H1 (cell line): ENCODE results near the gene CRY1. TPM values are rescaled to one million over a fixed set of nuclear protein-coding genes. Genes with fewer than 3 reads are reported as not detected.

Experiments used
- CTCF ChIA-PET: fragments of 300-600 bp; sonication (Branson Sonifier 250); formaldehyde crosslinking; loops from one replicate; lab custom pipeline; 2021; ENCODE audit not compliant: partially characterized antibody; lab: Charles Lee
- POLR2A ChIA-PET: fragments of 300-600 bp; sonication (Branson Sonifier 250); formaldehyde crosslinking; loops from one replicate; lab custom pipeline; 2021; ENCODE audit warnings: inconsistent platforms; ENCODE audit not compliant: partially characterized antibody; lab: Charles Lee
- DNase-seq, 2 experiments: peaks; one replicate each; pipeline versions ENCODE4 v3.0.0 to v3.0.0-alpha.2; 2010 to 2022; ENCODE audit warnings: low spot score in 2 of 2, low read depth in 1 of 2, mixed read lengths in 1 of 2
- FAIRE-seq: peaks from 2 replicates; lab custom pipeline; 2011; peaks lifted over from hg19 to GRCh38; lab: Jason Lieb, UNC
- H2AFZ ChIP-seq: 2 replicates; pipeline ENCODE4 v1.8.1; 2012; ENCODE audit warnings: low read length, inconsistent platforms
- H2AK5ac ChIP-seq: 2 replicates; pipeline ENCODE4 v1.6.1; 2013; ENCODE audit warnings: low read depth, low read length
- H2BK120ac ChIP-seq: replicated peaks from 2 replicates; pipeline ENCODE3; 2013; ENCODE audit warnings: low read depth, low read length, inconsistent platforms
- H2BK12ac ChIP-seq: 2 replicates; pipeline ENCODE4 v1.6.1; 2013; ENCODE audit warnings: low read depth, low read length
- H2BK15ac ChIP-seq: 2 replicates; pipeline ENCODE4 v1.6.1; 2013; ENCODE audit warnings: low read length
- H2BK20ac ChIP-seq: 2 replicates; pipeline ENCODE4 v1.6.1; 2013; ENCODE audit warnings: low read length
- H2BK5ac ChIP-seq: 2 replicates; pipeline ENCODE4 v1.6.1; 2013; ENCODE audit warnings: low read depth, low read length
- H3K14ac ChIP-seq: 2 replicates; pipeline ENCODE4 v1.6.1; 2013; ENCODE audit warnings: inconsistent platforms; ENCODE audit not compliant: insufficient read length
- H3K18ac ChIP-seq: 2 replicates; pipeline ENCODE4 v1.6.1; 2013; ENCODE audit warnings: low read length; ENCODE audit errors: extremely low read depth
- H3K23ac ChIP-seq: 2 replicates; pipeline ENCODE4 v1.6.1; 2013; ENCODE audit warnings: inconsistent platforms; ENCODE audit not compliant: insufficient read length
- H3K23me2 ChIP-seq: 2 replicates; pipeline ENCODE4 v1.6.1; 2013; ENCODE audit warnings: low read depth, low read length
- H3K27ac ChIP-seq: 2 replicates; pipeline ENCODE4 v1.6.1; 2011; ENCODE audit warnings: low read depth, low read length, inconsistent platforms
- H3K27me3 ChIP-seq, 4 experiments: replicated peaks in 1 of 4; 1 replicate in 1 of 4; 2 replicates in 3 of 4; pipeline versions ENCODE4 v1.6.1 to v1.8.1; 2011 to 2013; ENCODE audit warnings: low read length in 3 of 4, mild to moderate bottlenecking in 3 of 4, inconsistent platforms in 2 of 4, mixed read lengths in 2 of 4, moderate library complexity in 1 of 4; ENCODE audit not compliant: control insufficient read depth in 3 of 4, insufficient read depth in 3 of 4; ENCODE audit errors: extremely low read depth in 1 of 4
- H3K36me3 ChIP-seq, 4 experiments: 2 replicates each; pipeline versions ENCODE4 v1.6.1 to v1.8.1; 2011 to 2013; ENCODE audit warnings: mild to moderate bottlenecking in 4 of 4, low read length in 3 of 4, moderate library complexity in 2 of 4, control low read depth in 1 of 4, inconsistent platforms in 1 of 4; ENCODE audit not compliant: insufficient read depth in 4 of 4, control insufficient read depth in 2 of 4
- H3K4ac ChIP-seq: replicated peaks from 2 replicates; pipeline ENCODE3; 2013; ENCODE audit warnings: low read length, low read depth, mixed read lengths, inconsistent platforms; ENCODE audit not compliant: insufficient read length
- H3K4me1 ChIP-seq, 4 experiments: replicated peaks in 1 of 4; 1 replicate in 1 of 4; 2 replicates in 3 of 4; pipeline versions ENCODE4 v1.6.1 to v1.8.1; 2011 to 2013; ENCODE audit warnings: low read length in 3 of 4, inconsistent platforms in 2 of 4, mixed read lengths in 1 of 4; ENCODE audit not compliant: insufficient read depth in 4 of 4, control insufficient read depth in 3 of 4
- H3K4me2 ChIP-seq, 2 experiments: 2 replicates each; pipeline versions ENCODE4 v1.6.1 to v1.8.1; 2011 to 2013; ENCODE audit warnings: low read depth in 2 of 2, low read length in 2 of 2, control low read depth in 1 of 2, inconsistent platforms in 1 of 2, mild to moderate bottlenecking in 1 of 2; ENCODE audit not compliant: insufficient read depth in 1 of 2
- H3K4me3 ChIP-seq, 4 experiments: fragments of 200-600, 300-600 bp in 1 of 4; sonication (generic), shearing (Covaris generic), sonication (Bioruptor Twin) in 1 of 4; 2 replicates each; pipeline versions ENCODE4 v1.5.1 to v1.8.1; 2011 to 2016; ENCODE audit warnings: low read length in 4 of 4, low read depth in 3 of 4, control low read depth in 2 of 4, inconsistent platforms in 2 of 4, mild to moderate bottlenecking in 2 of 4, mixed read lengths in 1 of 4, moderate library complexity in 1 of 4; ENCODE audit not compliant: insufficient read depth in 2 of 4; ENCODE audit errors: extremely low read depth in 1 of 4
- H3K56ac ChIP-seq: replicated peaks from 2 replicates; pipeline ENCODE3; 2013; ENCODE audit warnings: low read depth, mild to moderate bottlenecking, mixed read lengths, low read length, inconsistent platforms; ENCODE audit not compliant: insufficient read length
- H3K79me1 ChIP-seq: 2 replicates; pipeline ENCODE4 v1.6.1; 2013; ENCODE audit warnings: low read depth, low read length, control low read depth
- H3K79me2 ChIP-seq, 2 experiments: 2 replicates each; pipeline versions ENCODE4 v1.6.1 to v1.8.1; 2012 to 2013; ENCODE audit warnings: low read length in 2 of 2, mild to moderate bottlenecking in 2 of 2, inconsistent platforms in 1 of 2; ENCODE audit not compliant: insufficient read depth in 2 of 2, control insufficient read depth in 1 of 2
- H3K9ac ChIP-seq, 4 experiments: replicated peaks in 1 of 4; 1 replicate in 1 of 4; 2 replicates in 3 of 4; pipeline versions ENCODE4 v1.6.1 to v1.8.1; 2011 to 2013; ENCODE audit warnings: low read depth in 3 of 4, low read length in 3 of 4, control low read depth in 2 of 4, mild to moderate bottlenecking in 2 of 4, moderate library complexity in 2 of 4, inconsistent platforms in 1 of 4; ENCODE audit errors: extremely low read depth in 1 of 4
- H3K9me3 ChIP-seq, 2 experiments: 2 replicates each; pipeline versions ENCODE4 v1.6.1 to v1.8.1; 2012 to 2013; ENCODE audit warnings: mild to moderate bottlenecking in 2 of 2, moderate library complexity in 2 of 2, control low read depth in 1 of 2, inconsistent platforms in 1 of 2, low read depth in 1 of 2, low read length in 1 of 2, mixed read lengths in 1 of 2; ENCODE audit not compliant: insufficient read depth in 2 of 2
- H4K20me1 ChIP-seq, 2 experiments: replicated peaks in 1 of 2; 2 replicates each; pipeline versions ENCODE3 to v1.8.1; 2011 to 2013; ENCODE audit warnings: inconsistent platforms in 2 of 2, low read length in 2 of 2, mild to moderate bottlenecking in 1 of 2; ENCODE audit not compliant: insufficient read depth in 2 of 2, control insufficient read depth in 1 of 2
- H4K5ac ChIP-seq: 2 replicates; pipeline ENCODE4 v1.6.1; 2013; ENCODE audit warnings: low read length, low read depth, mixed read lengths, inconsistent platforms; ENCODE audit not compliant: insufficient read length
- H4K8ac ChIP-seq: 2 replicates; pipeline ENCODE4 v1.8.0; 2013; ENCODE audit warnings: mild to moderate bottlenecking, moderate library complexity, low read length, inconsistent platforms; ENCODE audit not compliant: insufficient read depth; ENCODE audit errors: extremely low read depth
- H4K91ac ChIP-seq: replicated peaks from 2 replicates; pipeline ENCODE3; 2013; ENCODE audit warnings: low read length, mixed read lengths, inconsistent platforms; ENCODE audit not compliant: insufficient read length
- BCL11A ChIP-seq, 2 experiments: IDR thresholded peaks; one replicate each; pipeline ENCODE4 v1.6.1; 2011; ENCODE audit warnings: low read depth in 2 of 2, low read length in 2 of 2, mild to moderate bottlenecking in 2 of 2
- BRCA1 ChIP-seq: IDR thresholded peaks from 2 replicates; pipeline ENCODE4 v1.6.1; 2012; ENCODE audit warnings: low read depth, low read length, improper control_type of control experiment
- CEBPB ChIP-seq: IDR thresholded peaks from 2 replicates; pipeline ENCODE4 v1.6.1; 2012; ENCODE audit warnings: low read depth, low read length
- CHD2 ChIP-seq: IDR thresholded peaks from 2 replicates; pipeline ENCODE4 v1.6.1; 2012; ENCODE audit warnings: low read length, improper control_type of control experiment
- EP300 ChIP-seq, 2 experiments: IDR thresholded peaks; 1 replicate in 1 of 2; 2 replicates in 1 of 2; pipeline ENCODE4 v1.6.1; 2011 to 2012; ENCODE audit warnings: low read depth in 2 of 2, low read length in 2 of 2, mild to moderate bottlenecking in 2 of 2, borderline replicate concordance in 1 of 2, inconsistent platforms in 1 of 2, moderate library complexity in 1 of 2
- FOSL1 ChIP-seq: IDR thresholded peaks from 2 replicates; pipeline ENCODE4 v1.6.1; 2011; ENCODE audit warnings: mild to moderate bottlenecking, low read depth, low read length, moderate library complexity; ENCODE audit not compliant: insufficient read depth
- GABPA ChIP-seq: IDR thresholded peaks from 2 replicates; pipeline ENCODE4 v1.6.1; 2011; ENCODE audit warnings: mild to moderate bottlenecking, low read length, moderate library complexity, borderline replicate concordance; ENCODE audit not compliant: insufficient read depth
- KDM4A ChIP-seq: IDR thresholded peaks from one replicate; pipeline ENCODE4 v1.7.1; 2012; ENCODE audit warnings: low read depth, mild to moderate bottlenecking, moderate library complexity, low read length, inconsistent platforms; ENCODE audit not compliant: severe bottlenecking
- POU5F1 ChIP-seq: IDR thresholded peaks from 2 replicates; pipeline ENCODE4 v1.6.1; 2011; ENCODE audit warnings: low read depth, mild to moderate bottlenecking, low read length, moderate library complexity
- SRF ChIP-seq: IDR thresholded peaks from 2 replicates; pipeline ENCODE4 v1.6.1; 2011; ENCODE audit warnings: mild to moderate bottlenecking, low read depth, low read length, moderate library complexity
- SUZ12 ChIP-seq: fragments of 200-600 bp; sonication (generic); IDR thresholded peaks from 2 replicates; pipeline ENCODE4 v1.6.1; 2012; ENCODE audit warnings: mild to moderate bottlenecking, inconsistent platforms, low read length, moderate library complexity, mixed read lengths
- USF2 ChIP-seq: IDR thresholded peaks from 2 replicates; pipeline ENCODE4 v1.6.1; 2011; ENCODE audit warnings: low read length, improper control_type of control experiment
- YY1 ChIP-seq: IDR thresholded peaks from 2 replicates; pipeline ENCODE4 v1.6.1; 2011; ENCODE audit warnings: low read depth, mild to moderate bottlenecking, low read length
- ZNF274 ChIP-seq: IDR thresholded peaks from 2 replicates; pipeline ENCODE4 v1.7.0; 2012; ENCODE audit warnings: low read length, borderline replicate concordance; ENCODE audit errors: extremely low read depth
- WGBS, 2 experiments: shearing (Covaris generic) in 1 of 2; methylation state at CpG; one replicate each; pipeline versions ENCODE4 v1.1.6 to v1.1.7; 2013 to 2015; ENCODE audit warnings: low lambda C conversion rate in 2 of 2, mixed read lengths in 2 of 2, inconsistent platforms in 1 of 2, low coverage in 1 of 2, missing lambda C conversion rate in 1 of 2; ENCODE audit not compliant: insufficient replicate concordance in 2 of 2, insufficient coverage in 1 of 2, insufficient read length in 1 of 2; ENCODE audit errors: extremely low coverage in 1 of 2, missing lambda C conversion rate in 1 of 2; 5-methylcytosine and 5-hydroxymethylcytosine counted together
- polyA plus RNA-seq, 7 experiments: library from polyadenylated mRNA; depleted of rRNA in 3 of 7; stranded (reverse) in 5 of 7; unstranded in 2 of 7; fragments of >200 nt in 5 of 7; fragments of 200-250 nt in 2 of 7; gene quantifications; 1 replicate in 5 of 7; 2 replicates in 1 of 7; 4 replicates in 1 of 7; pipeline versions ENCODE4 v1.2.1 to v1.2.3, GENCODE V29; 2011 to 2013; ENCODE audit warnings: missing spikeins in 2 of 7, mixed read lengths in 2 of 7
- total RNA-seq: library from RNA; stranded (reverse); fragmentation: NEBNext Ultra II Directional; extraction: Animal tissue kit (Norgen Biotek cat#: 25700); gene quantifications from 2 replicates; pipeline ENCODE4 v1.2.1, GENCODE V29; 2021

Gene CRY1
- total and polyA plus RNA-seq, 2 of the 8 experiments (the other 6 are each of a cell fraction or from before 2014, with no cell fraction given) = 13.6 to 25.1 TPM

- Histone ChIP-seq H3K56ac (no peak overlapping the region), H2AFZ (no peak overlapping the region), H2BK15ac (no peak overlapping the region), H3K23me2 (no peaks in the 10 kb centered on the region), H2BK12ac (no peak overlapping the region), H3K9me3 (peaks cover 5 to 7% of the 10 kb centered on the region in 2 experiments; a peak in 3 of 4 replicates), H2BK20ac (no peak overlapping the region), H4K20me1 (no peaks in the 10 kb centered on the region), H3K14ac (no peak overlapping the region), H3K23ac (no peak overlapping the region), H3K4me3 (no peak overlapping the region), H2BK5ac (no peak overlapping the region), H3K27me3 (no peaks in the 10 kb centered on the region), H4K91ac (no peak overlapping the region), H2AK5ac (no peak overlapping the region), H2BK120ac (no peak overlapping the region), H3K4me1 (no peaks in the 10 kb centered on the region), H3K4me2 (no peak overlapping the region), H3K79me1 (no peaks in the 10 kb centered on the region), H3K18ac (no peak overlapping the region), H3K36me3 (no peaks in the 10 kb centered on the region), H3K27ac (no peak overlapping the region), H3K4ac (no peak overlapping the region), H4K5ac (no peak overlapping the region), H4K8ac (no peak overlapping the region), H3K9ac (no peak overlapping the region), H3K79me2 (no peaks in the 10 kb centered on the region)
- WGBS, 2 experiments = 74% methylated on average over 2 of the region's 2 CpGs; no CpG with 5 or more reads in 1 of the 2 experiments
- POLR2A ChIA-PET = no interaction called here
- FAIRE-seq (no peak), DNase-seq (no peak)
- CTCF ChIA-PET = interaction anchor here (0.6 to 2.2 kb wide), 6 partner anchors 10 to 511 kb away, joined by 3 to 9 read pairs (median 4); no protein-coding TSS in a partner anchor
- TF ChIP-seq ZNF274 = no peak
- TF ChIP-seq FOSL1 = no peak
- TF ChIP-seq SRF = no peak
- TF ChIP-seq BRCA1 = no peak
- no peak for TF ChIP-seq CHD2
- TF ChIP-seq EP300 (IDR thresholded peaks at IDR 0.05; ENCODE audit: borderline replicate concordance in 1 of 2, low read depth in 2 of 2, low read length in 2 of 2) = no peak
- TF ChIP-seq SUZ12 = no peak
- no peak for TF ChIP-seq KDM4A
- TF ChIP-seq GABPA = no peak
- no peak for TF ChIP-seq CEBPB
- TF ChIP-seq USF2 = no peak
- TF ChIP-seq BCL11A (IDR thresholded peaks at IDR 0.05; ENCODE audit: low read depth in 2 of 2, low read length in 2 of 2) = no peak
- TF ChIP-seq POU5F1 = no peak
- no peak for TF ChIP-seq YY1
These were observed 6.6 kb upstream of the CRY1 start for GRCh38 chr12:107099917-107100316.
